H1 (cell line): ENCODE results near the gene MTFP1. TPM values are rescaled to one million over a fixed set of nuclear protein-coding genes. Genes with fewer than 3 reads are reported as not detected.

ENCODE experiments used
- ASH2L ChIP-seq: fragments of 200-600, 300-600 bp; sonication (generic); IDR thresholded peaks from one replicate; pipeline ENCODE4 v1.7.1; 2017; ENCODE audit warnings: low read length
- KDM1A ChIP-seq: fragments of 200-600, 300-600 bp; sonication (generic); IDR thresholded peaks from 2 replicates; pipeline ENCODE4 v1.7.1; 2016; ENCODE audit warnings: mild to moderate bottlenecking, low read length, borderline replicate concordance
- RBBP5 ChIP-seq: IDR thresholded peaks from 2 replicates; pipeline ENCODE4 v1.7.1; 2012; ENCODE audit warnings: low read depth, mild to moderate bottlenecking, inconsistent platforms, low read length, moderate library complexity, borderline replicate concordance
- polyA plus RNA-seq, 7 experiments: library from polyadenylated mRNA; depleted of rRNA in 3 of 7; stranded (reverse) in 5 of 7; unstranded in 2 of 7; fragments of >200 nt in 5 of 7; fragments of 200-250 nt in 2 of 7; gene quantifications; 1 replicate in 5 of 7; 2 replicates in 1 of 7; 4 replicates in 1 of 7; pipeline versions ENCODE4 v1.2.1 to v1.2.3, GENCODE V29; 2011 to 2013; ENCODE audit warnings: missing spikeins in 2 of 7, mixed read lengths in 2 of 7
- total RNA-seq: library from RNA; stranded (reverse); fragmentation: NEBNext Ultra II Directional; extraction: Animal tissue kit (Norgen Biotek cat#: 25700); gene quantifications from 2 replicates; pipeline ENCODE4 v1.2.1, GENCODE V29; 2021

The MTFP1 gene
- total and polyA plus RNA-seq, 2 of the 8 experiments (the other 6 are each of a cell fraction or from before 2014, with no cell fraction given) = 59.8 to 98.8 TPM

GRCh38 chr22:30425616-30426387 lies at the start of gene MTFP1 (continued):
- TF ChIP-seq RBBP5 (0 out of 2 replicates have a peak, but pooled peaks have one; percentile 24), KDM1A (peak; percentile 75; the same call in 1 of the 2 replicates), ASH2L (peak; percentile 39)
